ENCODE measurements around the gene ANO10.

The ANO10 gene

GRCh38 chr3:43442872-43443395 lies 178.9 kb downstream of the ANO10 start:
- TF ChIP-seq TAF1 (IDR thresholded peaks at IDR 0.05; ENCODE audit: borderline replicate concordance, low read depth, low read length), result no peak
- TF ChIP-seq POLR2AphosphoS5 (IDR thresholded peaks at IDR 0.05; ENCODE audit: low read depth, low read length), result no peak
- no peak for TF ChIP-seq POLR2A (IDR thresholded peaks at IDR 0.05; ENCODE audit: low read depth, low read length)
- DNase-seq (ENCODE audit: insufficient read length), result no peak
- FAIRE-seq, result no peak

GRCh38 chr3:43436507-43437140 lies 185.2 kb downstream of the ANO10 start:
- TF ChIP-seq POLR2AphosphoS5 (IDR thresholded peaks at IDR 0.05; ENCODE audit: low read depth, low read length), result no peak
- no peak for TF ChIP-seq TAF1 (IDR thresholded peaks at IDR 0.05; ENCODE audit: borderline replicate concordance, low read depth, low read length)
- no peak for TF ChIP-seq POLR2A (IDR thresholded peaks at IDR 0.05; ENCODE audit: low read depth, low read length)
- FAIRE-seq (no peak), DNase-seq (ENCODE audit: insufficient read length) (no peak)

GRCh38 chr3:43435706-43436105 lies 186.1 kb downstream of the ANO10 start:
- DNase-seq (ENCODE audit: insufficient read length) (no peak), FAIRE-seq (no peak)
- TF ChIP-seq TAF1 (IDR thresholded peaks at IDR 0.05; ENCODE audit: borderline replicate concordance, low read depth, low read length), result no peak
- TF ChIP-seq POLR2A (IDR thresholded peaks at IDR 0.05; ENCODE audit: low read depth, low read length), result no peak
- TF ChIP-seq POLR2AphosphoS5 (IDR thresholded peaks at IDR 0.05; ENCODE audit: low read depth, low read length), result no peak

- DNase-seq (ENCODE audit: insufficient read length) (no peak), FAIRE-seq (no peak)
- no peak for TF ChIP-seq POLR2A (IDR thresholded peaks at IDR 0.05; ENCODE audit: low read depth, low read length)
- no peak for TF ChIP-seq TAF1 (IDR thresholded peaks at IDR 0.05; ENCODE audit: borderline replicate concordance, low read depth, low read length)
- TF ChIP-seq POLR2AphosphoS5 (IDR thresholded peaks at IDR 0.05; ENCODE audit: low read depth, low read length), result no peak
These were observed 187.4 kb downstream of the ANO10 start for GRCh38 chr3:43434431-43434830.

GRCh38 chr3:43432462-43432861 lies 189.3 kb downstream of the ANO10 start:
- TF ChIP-seq TAF1 (IDR thresholded peaks at IDR 0.05; ENCODE audit: borderline replicate concordance, low read depth, low read length), result no peak
- no peak for TF ChIP-seq POLR2A (IDR thresholded peaks at IDR 0.05; ENCODE audit: low read depth, low read length)
- TF ChIP-seq POLR2AphosphoS5 (IDR thresholded peaks at IDR 0.05; ENCODE audit: low read depth, low read length), result no peak
- FAIRE-seq (no peak), DNase-seq (ENCODE audit: insufficient read length) (no peak)

GRCh38 chr3:43426388-43426787 lies 195.4 kb downstream of the ANO10 start:
- TF ChIP-seq TAF1 (IDR thresholded peaks at IDR 0.05; ENCODE audit: borderline replicate concordance, low read depth, low read length) (no peak), POLR2AphosphoS5 (IDR thresholded peaks at IDR 0.05; ENCODE audit: low read depth, low read length) (no peak), POLR2A (IDR thresholded peaks at IDR 0.05; ENCODE audit: low read depth, low read length) (no peak)
- no peak for DNase-seq (ENCODE audit: insufficient read length)
- FAIRE-seq, result no peak

GRCh38 chr3:43425829-43426228 lies 196.0 kb downstream of the ANO10 start:
- DNase-seq (ENCODE audit: insufficient read length) (no peak), FAIRE-seq (no peak)
- TF ChIP-seq POLR2AphosphoS5 (IDR thresholded peaks at IDR 0.05; ENCODE audit: low read depth, low read length), result no peak
- TF ChIP-seq POLR2A (IDR thresholded peaks at IDR 0.05; ENCODE audit: low read depth, low read length), result no peak
- TF ChIP-seq TAF1 (IDR thresholded peaks at IDR 0.05; ENCODE audit: borderline replicate concordance, low read depth, low read length), result no peak

GRCh38 chr3:43423639-43424038 lies 198.2 kb downstream of the ANO10 start:
- no peak for DNase-seq (ENCODE audit: insufficient read length)
- FAIRE-seq, result no peak
- TF ChIP-seq TAF1 (IDR thresholded peaks at IDR 0.05; ENCODE audit: borderline replicate concordance, low read depth, low read length) (no peak), POLR2AphosphoS5 (IDR thresholded peaks at IDR 0.05; ENCODE audit: low read depth, low read length) (no peak), POLR2A (IDR thresholded peaks at IDR 0.05; ENCODE audit: low read depth, low read length) (no peak)

- DNase-seq (ENCODE audit: insufficient read length) (no peak), FAIRE-seq (no peak)
- TF ChIP-seq POLR2A (IDR thresholded peaks at IDR 0.05; ENCODE audit: low read depth, low read length) (no peak), POLR2AphosphoS5 (IDR thresholded peaks at IDR 0.05; ENCODE audit: low read depth, low read length) (no peak), TAF1 (IDR thresholded peaks at IDR 0.05; ENCODE audit: borderline replicate concordance, low read depth, low read length) (no peak)
These were observed 198.7 kb downstream of the ANO10 start for GRCh38 chr3:43423142-43423541.

GRCh38 chr3:43418601-43419272 lies 203.1 kb downstream of the ANO10 start:
- DNase-seq (ENCODE audit: insufficient read length) (no peak), FAIRE-seq (no peak)
- TF ChIP-seq TAF1 (IDR thresholded peaks at IDR 0.05; ENCODE audit: borderline replicate concordance, low read depth, low read length) (no peak), POLR2AphosphoS5 (IDR thresholded peaks at IDR 0.05; ENCODE audit: low read depth, low read length) (no peak), POLR2A (IDR thresholded peaks at IDR 0.05; ENCODE audit: low read depth, low read length) (no peak)

GRCh38 chr3:43417133-43417532 lies 204.7 kb downstream of the ANO10 start:
- TF ChIP-seq POLR2AphosphoS5 (IDR thresholded peaks at IDR 0.05; ENCODE audit: low read depth, low read length) (no peak), TAF1 (IDR thresholded peaks at IDR 0.05; ENCODE audit: borderline replicate concordance, low read depth, low read length) (no peak), POLR2A (IDR thresholded peaks at IDR 0.05; ENCODE audit: low read depth, low read length) (no peak)
- no peak for FAIRE-seq
- DNase-seq (ENCODE audit: insufficient read length), result no peak

GRCh38 chr3:43415088-43415487 lies 206.7 kb downstream of the ANO10 start:
- TF ChIP-seq POLR2AphosphoS5 (IDR thresholded peaks at IDR 0.05; ENCODE audit: low read depth, low read length) (no peak), POLR2A (IDR thresholded peaks at IDR 0.05; ENCODE audit: low read depth, low read length) (no peak)
- FAIRE-seq, result no peak
- DNase-seq (ENCODE audit: insufficient read length), result no peak
